Thyroid gland (tissue), 4 donors: Measurements from ENCODE around the gene LSM6.

Experiments used
- CTCF ChIP-seq, 6 experiments: fragments of 200-600 bp in 3 of 6; fragments of 450-650 bp in 3 of 6; sonication (generic) in 3 of 6; IDR thresholded peaks; one replicate each; pipeline ENCODE4 v1.5.1; 2016 to 2019; ENCODE audit warnings: antibody characterized with exemption in 6 of 6, mild to moderate bottlenecking in 2 of 6, inconsistent platforms in 1 of 6, moderate library complexity in 1 of 6
- POLR2A ChIP-seq, 2 donors: fragments of 450-650 bp; IDR thresholded peaks; one replicate each; pipeline ENCODE4 v1.6.1; 2017; ENCODE audit warnings: antibody characterized with exemption in 2 of 2, mild to moderate bottlenecking in 2 of 2, moderate library complexity in 1 of 2

GRCh38 chr4:146232131-146232722 lies 56.7 kb downstream of the LSM6 start:
- TF ChIP-seq CTCF (IDR thresholded peaks at IDR 0.05) (no peak), POLR2A (IDR thresholded peaks at IDR 0.05) (no peak)
